ENCODE results near the gene MX2.
"Not testable (repeated sequence)": the region's sequence is repeated elsewhere in the genome, so short reads cannot be mapped to it uniquely, and the experiment has no call there.

MX2 gene

GRCh38 chr21:41337515-41337914 lies 24.3 kb upstream of the MX2 start:
- no peak for DNase-seq (ENCODE audit: low read depth in 2 of 2)

- no peak for DNase-seq (ENCODE audit: low read depth in 2 of 2)
Measured at GRCh38 chr21:41338455-41338854, 23.4 kb upstream of the MX2 start.

- no peak for DNase-seq (ENCODE audit: low read depth in 2 of 2)
Measured at GRCh38 chr21:41342035-41342434, 19.8 kb upstream of the MX2 start.

- DNase-seq (ENCODE audit: low read depth in 2 of 2): no peak
Measured at GRCh38 chr21:41344146-41344545, 17.7 kb upstream of the MX2 start.

DNA sequence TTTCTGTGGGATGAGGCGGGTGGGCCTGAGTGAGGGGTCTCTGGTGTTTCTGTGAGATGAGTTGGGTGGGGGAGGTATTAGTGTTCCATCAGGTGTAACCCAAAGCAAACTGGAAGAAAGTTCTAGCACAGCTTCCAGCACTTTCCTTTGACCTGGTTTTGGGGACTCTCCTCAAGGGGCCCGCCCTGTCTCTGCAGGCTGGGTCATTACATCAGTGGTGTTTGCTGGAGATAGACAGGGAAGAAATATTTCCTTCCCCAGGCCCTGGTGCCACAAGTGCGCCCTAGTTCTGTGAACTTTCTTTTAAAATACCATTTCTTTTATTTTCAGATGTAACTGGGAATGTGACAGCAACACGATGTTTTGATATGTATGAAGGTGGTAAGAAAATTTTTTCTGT lies 16.5 kb upstream of the MX2 start:
- DNase-seq (ENCODE audit: low read depth in 2 of 2): no peak

GRCh38 chr21:41345934-41346685 lies 15.7 kb upstream of the MX2 start:
- no peak for DNase-seq (ENCODE audit: low read depth in 2 of 2)

DNA sequence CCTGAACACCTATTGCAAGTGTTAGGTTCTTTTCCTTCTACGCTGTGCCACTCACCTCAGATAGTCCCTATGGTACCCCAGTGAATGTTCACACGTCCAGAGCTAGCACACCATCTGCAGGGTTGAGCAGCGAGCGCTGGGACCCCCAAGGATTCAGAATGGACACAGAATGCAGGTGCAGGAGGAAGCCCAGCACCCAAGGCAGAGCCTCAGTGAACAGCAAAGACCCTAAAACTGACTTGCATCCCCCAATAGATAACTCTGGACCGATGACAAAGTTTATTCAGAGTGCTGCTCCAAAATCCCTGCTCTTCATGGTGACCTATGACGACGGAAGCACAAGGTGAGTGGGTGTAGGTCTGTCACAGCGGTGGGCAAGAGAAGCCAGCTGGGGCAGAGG lies 15.1 kb upstream of the MX2 start:
- DNase-seq (ENCODE audit: low read depth in 2 of 2): no peak

- no peak for DNase-seq (ENCODE audit: low read depth in 2 of 2)
Measured at GRCh38 chr21:41348434-41348833, 13.4 kb upstream of the MX2 start.

DNA sequence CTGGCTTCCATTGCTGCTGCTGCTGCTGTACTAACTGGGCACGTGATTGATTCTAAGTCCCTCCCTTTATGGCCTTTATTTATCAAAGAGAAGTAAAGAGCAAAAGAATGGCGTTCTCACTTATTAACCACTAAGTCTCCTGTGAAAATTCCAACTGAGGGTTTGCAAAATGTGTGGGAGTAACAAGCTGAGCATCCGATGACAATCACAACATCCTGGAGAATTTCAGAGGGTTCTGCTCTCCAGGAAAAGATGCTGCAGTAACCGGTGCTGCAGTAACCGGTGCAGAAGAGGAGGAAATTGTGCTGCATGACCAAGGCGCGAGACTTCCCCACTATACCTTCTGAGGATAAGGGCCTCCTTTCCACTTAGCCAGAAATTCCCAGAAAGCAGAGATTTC lies 12.7 kb upstream of the MX2 start:
- no peak for DNase-seq (ENCODE audit: low read depth in 2 of 2)

GRCh38 chr21:41349619-41350390 lies 12.0 kb upstream of the MX2 start:
- no peak for DNase-seq (ENCODE audit: low read depth in 2 of 2)

DNA sequence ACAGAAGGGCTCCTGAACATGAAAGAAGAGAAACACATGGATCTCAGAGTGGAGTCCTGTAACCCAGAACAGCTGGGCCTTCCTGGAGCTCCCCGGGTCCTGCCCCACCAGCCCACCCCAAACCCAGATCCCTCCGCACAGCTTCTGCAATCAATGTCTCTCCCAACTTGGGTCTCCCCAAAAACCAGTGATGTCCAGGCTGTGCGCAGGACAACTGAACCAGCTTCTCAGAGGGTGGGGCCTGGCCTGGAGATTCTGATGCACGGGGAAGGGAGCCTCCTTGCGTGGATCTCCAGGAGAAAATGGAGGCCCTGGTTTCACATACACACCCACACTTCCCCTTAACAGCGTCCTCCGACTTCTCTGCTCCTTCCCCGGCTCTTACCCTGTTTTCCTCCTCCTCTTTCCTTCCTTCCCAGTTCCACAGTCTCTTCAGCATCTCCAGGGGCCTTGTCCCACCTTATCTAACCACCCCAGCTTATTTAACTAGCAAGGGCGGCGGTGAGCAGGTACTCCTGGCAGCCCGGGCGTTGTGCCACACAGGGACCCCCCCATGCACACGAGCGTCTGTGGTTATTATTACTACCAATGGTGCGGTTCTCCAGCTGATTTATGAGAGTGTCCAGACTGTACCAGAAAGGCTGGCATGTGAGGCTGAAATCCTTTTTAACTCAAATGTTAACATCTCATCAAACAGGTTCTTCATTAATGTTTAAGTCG lies 11.2 kb upstream of the MX2 start:
- DNase-seq (ENCODE audit: low read depth in 2 of 2): no peak

GRCh38 chr21:41357546-41357945 lies 4.3 kb upstream of the MX2 start:
- DNase-seq (ENCODE audit: low read depth in 2 of 2): no peak

DNA sequence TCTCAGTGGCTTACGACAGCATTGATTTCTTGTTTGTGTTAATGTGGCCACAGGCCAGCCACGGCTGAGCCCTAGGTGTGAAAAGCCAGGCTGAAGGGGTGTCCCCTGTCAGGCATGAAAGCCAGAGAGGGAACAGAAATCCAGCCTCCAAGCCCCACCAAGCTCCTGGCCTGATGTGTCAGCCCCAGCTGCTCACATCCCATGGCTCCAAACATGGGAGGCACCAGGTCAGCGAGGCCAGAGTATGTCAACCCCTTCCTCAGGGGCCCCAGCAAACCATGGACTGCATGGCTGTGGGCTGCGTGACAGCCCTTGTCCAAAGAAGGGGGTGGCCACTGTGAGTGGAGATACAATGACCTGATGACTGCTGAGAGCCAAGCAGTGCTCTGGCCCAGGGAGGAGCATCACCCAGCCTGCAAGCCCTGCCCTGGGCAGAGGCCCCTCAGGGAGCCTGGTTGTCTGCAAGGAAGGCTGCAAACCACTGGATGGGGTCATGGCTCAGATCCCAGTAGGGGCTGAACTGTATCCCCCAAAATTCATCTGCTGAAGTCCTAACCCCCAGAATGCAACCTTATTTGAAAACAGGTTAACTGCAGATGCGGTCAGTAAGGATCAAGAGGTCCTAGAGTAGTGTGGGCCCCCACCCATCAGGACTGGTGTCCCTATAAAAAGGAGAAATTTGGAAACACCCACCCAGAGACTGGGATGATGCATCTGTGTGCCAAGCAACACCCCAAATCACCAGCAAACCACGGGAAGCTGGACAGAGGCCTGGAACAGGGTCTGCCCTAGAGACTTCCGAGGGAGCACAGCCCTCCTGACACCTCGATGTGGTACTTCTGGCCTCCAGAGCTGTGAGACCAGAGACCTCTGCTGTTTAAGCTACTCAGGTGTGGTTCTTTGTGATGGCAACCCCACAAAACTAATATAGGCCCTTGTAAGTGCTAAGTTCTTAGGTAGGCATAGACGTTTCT lies 3.3 kb upstream of the MX2 start:
- no peak for DNase-seq (ENCODE audit: low read depth in 2 of 2)

- DNase-seq (ENCODE audit: low read depth in 2 of 2): no peak
Measured at GRCh38 chr21:41359286-41359685, 2.5 kb upstream of the MX2 start.

GRCh38 chr21:41359754-41360071 lies 2.1 kb upstream of the MX2 start:
- DNase-seq (ENCODE audit: low read depth in 2 of 2): not testable (repeated sequence)

DNA sequence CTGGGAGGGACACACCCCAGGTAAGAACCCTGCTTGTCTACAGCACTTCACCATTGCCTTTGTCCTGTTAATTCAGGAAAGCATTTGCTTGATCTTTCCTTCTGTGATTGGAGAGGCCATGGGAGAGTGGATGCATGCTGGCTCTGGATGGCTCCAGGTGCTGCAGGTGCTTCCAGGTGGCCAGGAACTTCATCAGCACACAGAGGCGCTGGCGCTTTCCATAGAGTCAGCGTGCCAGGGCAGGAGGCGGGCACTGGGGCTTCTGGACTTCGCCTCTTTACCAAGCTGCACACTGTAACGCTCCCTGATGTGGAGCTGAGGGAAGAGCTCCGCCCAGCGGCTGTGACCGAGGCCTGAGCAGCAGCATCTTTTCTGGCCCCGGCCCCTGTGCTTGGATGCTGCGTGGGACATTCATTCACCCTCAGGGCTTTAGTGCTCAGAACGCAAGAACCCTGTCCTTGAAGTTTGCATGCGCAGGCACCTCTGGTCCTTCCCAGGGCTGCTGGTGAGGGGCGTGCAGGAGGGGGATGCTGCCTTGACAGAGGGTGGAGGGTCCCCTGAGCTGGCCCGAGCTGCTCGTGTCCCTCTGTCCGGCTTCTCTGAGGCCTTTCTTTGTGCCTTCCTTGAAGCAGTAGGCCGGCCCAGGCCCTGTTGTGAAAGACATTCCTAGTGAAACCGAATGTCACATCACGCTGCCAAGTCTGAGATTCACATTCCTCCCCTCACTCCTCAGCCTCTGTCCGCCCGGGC lies 1.6 kb upstream of the MX2 start:
- DNase-seq (ENCODE audit: low read depth in 2 of 2): no peak

- DNase-seq (ENCODE audit: low read depth in 2 of 2): no peak
Measured at GRCh38 chr21:41361053-41361785, 608 bp upstream of the MX2 start.

DNA sequence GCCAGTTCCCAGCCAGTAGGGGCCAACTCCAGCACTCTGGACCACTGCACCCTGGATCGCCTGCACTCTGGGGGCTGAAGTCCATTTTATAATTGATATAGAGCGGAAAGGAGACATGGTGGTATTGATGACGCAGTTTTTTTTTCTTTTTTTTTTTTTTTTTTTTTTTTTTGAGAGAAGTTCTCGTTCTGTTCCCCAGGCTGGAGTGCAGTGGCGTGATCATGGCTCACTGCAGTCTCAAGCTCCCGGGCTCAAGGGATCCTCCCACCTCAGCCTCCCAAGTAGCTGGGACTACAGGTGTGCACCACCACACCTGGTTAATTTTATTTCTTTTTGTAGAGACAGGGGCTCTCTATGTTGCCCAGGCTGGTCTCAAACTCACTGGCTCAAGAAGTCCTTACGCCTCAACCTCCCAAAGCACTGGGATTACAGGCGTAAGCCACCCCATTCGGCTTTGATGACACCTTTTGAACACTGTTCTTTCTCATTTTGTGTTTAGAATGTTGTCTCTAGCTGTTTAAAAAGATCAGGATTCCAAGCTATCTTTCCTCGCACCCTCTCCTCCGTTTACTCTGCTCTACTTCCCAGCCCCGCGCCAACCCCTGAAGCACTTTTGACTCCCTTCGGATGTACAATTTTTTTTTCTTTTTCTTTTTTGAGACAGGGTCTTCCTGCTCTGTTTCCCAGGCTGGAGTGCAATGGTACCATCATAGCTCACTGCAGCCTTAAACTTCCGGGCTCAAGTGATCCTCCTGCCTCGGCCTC lies 960 bp downstream of the MX2 start:
- DNase-seq (ENCODE audit: low read depth in 2 of 2): no peak

Data from stimulated activated CD8-positive, alpha-beta memory T cell treated with anti-CD3 and anti-CD28 coated beads, Interleukin-7, amount 100 ng/mL, for 4 hours (primary cell).